Brain microvascular endothelial cell (primary cell): ENCODE measurements around the gene POMT1.

Experiments
- DNase-seq: peaks from one replicate; pipeline ENCODE4 v3.0.0-alpha.2; 2020
- H3K27ac ChIP-seq: fragments of 250-450 bp; sonication (Bioruptor Pico); 2 replicates; pipeline ENCODE4 v1.5.1; 2020; ENCODE audit warnings: mild to moderate bottlenecking, moderate library complexity
- H3K27me3 ChIP-seq: fragments of 250-450 bp; sonication (Bioruptor Pico); replicated peaks from 2 replicates; pipeline ENCODE4 v1.5.1; 2020; ENCODE audit warnings: mild to moderate bottlenecking
- H3K36me3 ChIP-seq: fragments of 250-450 bp; sonication (Bioruptor Pico); replicated peaks from 2 replicates; pipeline ENCODE4 v1.5.1; 2020; ENCODE audit warnings: mild to moderate bottlenecking
- H3K4me3 ChIP-seq: 2 replicates; pipeline ENCODE4 v1.5.1; 2011; ENCODE audit warnings: low read depth, mild to moderate bottlenecking, control low read depth, low read length, moderate library complexity
- CTCF ChIP-seq: IDR thresholded peaks from 2 replicates; pipeline ENCODE4 v1.5.1; 2011; ENCODE audit warnings: low read depth, mild to moderate bottlenecking, moderate library complexity, low read length, control low read depth, inconsistent platforms; ENCODE audit errors: missing control alignments
- in situ Hi-C: cut with HindIII; loops from 2 replicates; pipeline ENCODE4 v1.10.0; 2017; ENCODE audit warnings: low sequenced_read_pairs, low pct_ligation_motif_present

Gene POMT1

GRCh38 chr9:131464354-131465000 lies 38.2 kb upstream of the POMT1 start:
- H3K36me3 ChIP-seq = peaks cover 81% of the 10 kb centered on the region
- no peak overlapping the region for H3K4me3 ChIP-seq
- DNase-seq = no peak
- in situ Hi-C loops = no loop called here
- no peaks in the 10 kb centered on the region for H3K27me3 ChIP-seq
- no peak overlapping the region for H3K27ac ChIP-seq
- no peak for TF ChIP-seq CTCF

DNA sequence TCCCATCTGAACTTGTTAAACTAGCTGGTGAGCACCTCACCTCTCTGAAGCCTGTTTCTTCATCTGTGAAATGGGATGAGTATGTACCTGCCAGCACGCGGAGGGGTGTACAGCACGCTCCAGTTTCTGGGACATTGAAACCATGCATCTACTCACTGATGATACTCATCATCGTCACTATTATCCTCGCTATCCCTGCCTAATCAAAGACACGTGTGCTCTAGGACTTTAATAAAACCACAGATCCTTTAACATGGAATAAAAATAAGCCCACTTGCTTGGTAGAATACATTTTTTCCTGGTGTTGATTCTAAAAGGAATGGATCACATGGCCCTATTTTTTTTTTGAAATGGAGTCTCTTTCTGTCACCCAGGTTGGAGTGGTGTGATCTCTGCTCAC lies 37.3 kb upstream of the POMT1 start:
- H3K4me3 ChIP-seq = no peak overlapping the region
- in situ Hi-C loops = no loop called here
- no peak for DNase-seq
- TF ChIP-seq CTCF = no peak
- no peaks in the 10 kb centered on the region for H3K27me3 ChIP-seq
- H3K36me3 ChIP-seq = peaks cover 83% of the 10 kb centered on the region
- no peak overlapping the region for H3K27ac ChIP-seq

DNA sequence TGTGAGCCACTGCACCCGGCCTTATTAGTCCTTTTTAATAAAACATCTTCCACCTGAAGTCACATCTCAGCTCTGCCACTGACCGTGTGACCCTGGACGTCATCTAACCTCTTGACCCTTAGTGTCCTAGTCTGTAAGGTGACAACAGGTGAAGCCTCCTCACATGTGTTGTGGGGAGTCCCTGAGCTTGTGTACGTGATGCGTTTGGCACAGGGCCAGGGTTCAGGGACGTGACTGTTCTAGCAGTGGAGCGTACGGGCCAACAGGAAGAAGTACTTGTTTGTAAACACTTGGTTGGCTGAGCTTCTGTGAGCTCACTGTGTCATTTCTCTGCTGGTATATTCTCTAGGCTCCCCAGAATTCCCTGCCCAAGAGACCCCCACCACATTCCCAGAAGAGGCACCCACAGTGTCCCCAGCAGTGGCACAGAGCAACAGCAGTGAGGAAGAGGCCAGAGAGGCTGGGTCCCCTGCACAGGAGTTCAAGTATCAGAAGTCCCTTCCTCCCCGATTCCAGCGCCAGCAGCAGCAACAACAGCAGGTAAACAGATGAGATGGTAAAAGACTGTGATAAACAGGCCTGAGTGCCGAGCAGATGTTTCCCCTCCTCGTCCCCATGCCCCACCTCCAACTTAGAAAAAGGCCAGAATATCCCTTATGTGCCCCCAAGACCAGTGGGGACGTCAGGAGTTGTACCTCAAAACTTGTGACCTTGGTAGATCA lies 35.3 kb upstream of the POMT1 start:
- no peak for DNase-seq
- H3K27me3 ChIP-seq = no peaks in the 10 kb centered on the region
- H3K27ac ChIP-seq = no peak overlapping the region
- no peak for TF ChIP-seq CTCF
- H3K36me3 ChIP-seq = peaks cover 81% of the 10 kb centered on the region
- no peak overlapping the region for H3K4me3 ChIP-seq
- in situ Hi-C loops = no loop called here

GRCh38 chr9:131468031-131468430 lies 34.7 kb upstream of the POMT1 start:
- no peak for TF ChIP-seq CTCF
- in situ Hi-C loops = no loop called here
- DNase-seq = no peak
- Histone ChIP-seq H3K36me3 (peaks cover 86% of the 10 kb centered on the region), H3K27ac (no peak overlapping the region), H3K4me3 (no peak overlapping the region), H3K27me3 (no peaks in the 10 kb centered on the region)

GRCh38 chr9:131469356-131469755 lies 33.4 kb upstream of the POMT1 start:
- DNase-seq = no peak
- no peak for TF ChIP-seq CTCF
- Histone ChIP-seq H3K27ac (no peak overlapping the region), H3K4me3 (no peak overlapping the region), H3K27me3 (no peaks in the 10 kb centered on the region), H3K36me3 (peaks cover 88% of the 10 kb centered on the region)
- in situ Hi-C loops = no loop called here
